ENCODE data around the gene HNRNPK.

- TF ChIP-seq TAF1 (IDR thresholded peaks at IDR 0.05; ENCODE audit: borderline replicate concordance, insufficient read depth, low read length) (no peak), POLR2AphosphoS5 (IDR thresholded peaks at IDR 0.05; ENCODE audit: low read depth, low read length) (no peak), SIN3A (IDR thresholded peaks at IDR 0.05; ENCODE audit: borderline replicate concordance, insufficient read depth, low read length) (no peak), FOXP2 (optimal IDR thresholded peaks at IDR 0.05; ENCODE audit: borderline replicate concordance, extremely low read depth, extremely low read length, insufficient read depth) (no peak)
- TF ChIP-seq, protein P1, sequence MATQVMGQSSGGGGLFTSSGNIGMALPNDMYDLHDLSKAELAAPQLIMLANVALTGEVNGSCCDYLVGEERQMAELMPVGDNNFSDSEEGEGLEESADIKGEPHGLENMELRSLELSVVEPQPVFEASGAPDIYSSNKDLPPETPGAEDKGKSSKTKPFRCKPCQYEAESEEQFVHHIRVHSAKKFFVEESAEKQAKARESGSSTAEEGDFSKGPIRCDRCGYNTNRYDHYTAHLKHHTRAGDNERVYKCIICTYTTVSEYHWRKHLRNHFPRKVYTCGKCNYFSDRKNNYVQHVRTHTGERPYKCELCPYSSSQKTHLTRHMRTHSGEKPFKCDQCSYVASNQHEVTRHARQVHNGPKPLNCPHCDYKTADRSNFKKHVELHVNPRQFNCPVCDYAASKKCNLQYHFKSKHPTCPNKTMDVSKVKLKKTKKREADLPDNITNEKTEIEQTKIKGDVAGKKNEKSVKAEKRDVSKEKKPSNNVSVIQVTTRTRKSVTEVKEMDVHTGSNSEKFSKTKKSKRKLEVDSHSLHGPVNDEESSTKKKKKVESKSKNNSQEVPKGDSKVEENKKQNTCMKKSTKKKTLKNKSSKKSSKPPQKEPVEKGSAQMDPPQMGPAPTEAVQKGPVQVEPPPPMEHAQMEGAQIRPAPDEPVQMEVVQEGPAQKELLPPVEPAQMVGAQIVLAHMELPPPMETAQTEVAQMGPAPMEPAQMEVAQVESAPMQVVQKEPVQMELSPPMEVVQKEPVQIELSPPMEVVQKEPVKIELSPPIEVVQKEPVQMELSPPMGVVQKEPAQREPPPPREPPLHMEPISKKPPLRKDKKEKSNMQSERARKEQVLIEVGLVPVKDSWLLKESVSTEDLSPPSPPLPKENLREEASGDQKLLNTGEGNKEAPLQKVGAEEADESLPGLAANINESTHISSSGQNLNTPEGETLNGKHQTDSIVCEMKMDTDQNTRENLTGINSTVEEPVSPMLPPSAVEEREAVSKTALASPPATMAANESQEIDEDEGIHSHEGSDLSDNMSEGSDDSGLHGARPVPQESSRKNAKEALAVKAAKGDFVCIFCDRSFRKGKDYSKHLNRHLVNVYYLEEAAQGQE (IDR thresholded peaks at IDR 0.05; ENCODE audit: insufficient read depth in 1 of 2, low read depth in 2 of 2, low read length in 2 of 2) = no peak
These were observed 27.6 kb upstream of the HNRNPK start for GRCh38 chr9:84007662-84008061.

Measured in PFSK-1 (cell line).